ENCODE measurements around the gene UNC80. TPM values are rescaled to one million over a fixed set of nuclear protein-coding genes. Genes with fewer than 3 reads are reported as not detected.

Gene UNC80
- total RNA-seq, 1 experiment from 2014 or later = 1.8 TPM

DNA sequence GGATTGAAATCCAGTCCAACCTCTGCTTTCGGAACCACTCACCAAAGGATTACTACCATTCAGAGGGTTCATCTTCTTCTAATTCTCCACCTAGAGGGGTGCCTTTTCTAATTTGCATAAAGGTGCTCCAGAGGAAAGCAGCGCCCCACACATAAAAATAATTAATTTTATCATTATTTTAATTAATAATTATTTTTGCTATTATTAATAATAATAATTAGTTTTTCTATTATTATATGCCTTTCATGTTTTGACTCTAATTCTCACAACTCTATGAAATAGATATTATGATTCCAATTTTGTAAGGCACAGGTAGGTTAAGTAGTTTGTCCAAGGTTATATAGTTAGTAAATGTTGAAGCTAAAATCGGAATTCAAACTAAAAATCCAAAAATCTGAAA, 51.9 kb downstream of the UNC80 start:
- ChIA-PET POLR2A (ENCODE audit: low non-redundant PET) (no interaction called here), CTCF (no interaction called here)
- no peak overlapping the region for H3K27ac ChIP-seq (ENCODE audit: low read depth, low read length, poor library complexity, severe bottlenecking)
- H3K4me3 ChIP-seq (ENCODE audit: low read depth, low read length, poor library complexity, severe bottlenecking) = no peak overlapping the region
- TF ChIP-seq, protein P1, sequence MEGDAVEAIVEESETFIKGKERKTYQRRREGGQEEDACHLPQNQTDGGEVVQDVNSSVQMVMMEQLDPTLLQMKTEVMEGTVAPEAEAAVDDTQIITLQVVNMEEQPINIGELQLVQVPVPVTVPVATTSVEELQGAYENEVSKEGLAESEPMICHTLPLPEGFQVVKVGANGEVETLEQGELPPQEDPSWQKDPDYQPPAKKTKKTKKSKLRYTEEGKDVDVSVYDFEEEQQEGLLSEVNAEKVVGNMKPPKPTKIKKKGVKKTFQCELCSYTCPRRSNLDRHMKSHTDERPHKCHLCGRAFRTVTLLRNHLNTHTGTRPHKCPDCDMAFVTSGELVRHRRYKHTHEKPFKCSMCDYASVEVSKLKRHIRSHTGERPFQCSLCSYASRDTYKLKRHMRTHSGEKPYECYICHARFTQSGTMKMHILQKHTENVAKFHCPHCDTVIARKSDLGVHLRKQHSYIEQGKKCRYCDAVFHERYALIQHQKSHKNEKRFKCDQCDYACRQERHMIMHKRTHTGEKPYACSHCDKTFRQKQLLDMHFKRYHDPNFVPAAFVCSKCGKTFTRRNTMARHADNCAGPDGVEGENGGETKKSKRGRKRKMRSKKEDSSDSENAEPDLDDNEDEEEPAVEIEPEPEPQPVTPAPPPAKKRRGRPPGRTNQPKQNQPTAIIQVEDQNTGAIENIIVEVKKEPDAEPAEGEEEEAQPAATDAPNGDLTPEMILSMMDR (conservative IDR thresholded peaks at IDR 0.05; ENCODE audit: low read depth, low read length) = no peak
- TF ChIP-seq EZH2 (IDR thresholded peaks at IDR 0.05; ENCODE audit: borderline replicate concordance, low read depth, low read length, poor library complexity, severe bottlenecking) = no peak
- H3K4me1 ChIP-seq (ENCODE audit: insufficient read depth, low read length, poor library complexity, severe bottlenecking) = no peaks in the 10 kb centered on the region
- no peak for DNase-seq (ENCODE audit: low spot score)
- no peaks in the 10 kb centered on the region for H3K9me3 ChIP-seq (ENCODE audit: low read depth, low read length, poor library complexity, severe bottlenecking)
- no TSS peak for BruUV-seq (replicated peaks)
- H3K36me3 ChIP-seq (ENCODE audit: insufficient read depth, low read length, poor library complexity, severe bottlenecking) = no peaks in the 10 kb centered on the region
- intact Hi-C loops (cut with micrococcal nuclease; ENCODE audit: unreplicated experiment) = no loop called here
- H3K27me3 ChIP-seq (replicated peaks; ENCODE audit: insufficient read depth, low read depth, low read length, poor library complexity) = no peaks in the 10 kb centered on the region

DNA sequence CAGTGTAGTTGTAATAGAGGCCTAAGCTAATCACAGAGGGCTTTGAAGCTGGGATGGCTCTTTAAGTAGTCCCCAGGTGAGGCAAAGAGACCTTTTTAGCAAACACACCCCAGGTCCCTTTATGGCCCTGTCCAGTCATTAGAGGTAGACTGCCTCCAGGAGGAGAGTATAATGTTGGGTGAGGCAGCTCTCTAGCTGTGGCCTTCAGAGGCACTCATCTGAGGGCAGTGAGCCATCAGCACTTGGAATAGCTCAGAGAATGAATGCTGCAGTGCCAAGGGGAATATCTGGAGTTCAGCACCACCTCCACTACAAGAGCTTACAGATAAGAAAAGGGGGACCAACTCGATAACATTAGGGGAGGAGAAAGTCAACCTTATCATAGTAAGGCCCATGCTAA, 52.8 kb downstream of the UNC80 start:
- no peak for DNase-seq (ENCODE audit: low spot score)
- Histone ChIP-seq H3K36me3 (ENCODE audit: insufficient read depth, low read length, poor library complexity, severe bottlenecking) (no peaks in the 10 kb centered on the region), H3K4me1 (ENCODE audit: insufficient read depth, low read length, poor library complexity, severe bottlenecking) (no peaks in the 10 kb centered on the region), H3K9me3 (ENCODE audit: low read depth, low read length, poor library complexity, severe bottlenecking) (no peaks in the 10 kb centered on the region), H3K27me3 (replicated peaks; ENCODE audit: insufficient read depth, low read depth, low read length, poor library complexity) (no peaks in the 10 kb centered on the region), H3K27ac (ENCODE audit: low read depth, low read length, poor library complexity, severe bottlenecking) (no peak overlapping the region), H3K4me3 (ENCODE audit: low read depth, low read length, poor library complexity, severe bottlenecking) (no peak overlapping the region)
- ChIA-PET POLR2A (ENCODE audit: low non-redundant PET) (interaction anchor here (0.6 kb wide), 1 partner anchor 25 kb away, joined by 4 read pairs; no protein-coding TSS in a partner anchor), CTCF (no interaction called here)
- intact Hi-C loops (cut with micrococcal nuclease; ENCODE audit: unreplicated experiment) = no loop called here
- TF ChIP-seq, protein P1 (conservative IDR thresholded peaks at IDR 0.05; ENCODE audit: low read depth, low read length) = no peak
- no peak for TF ChIP-seq EZH2 (IDR thresholded peaks at IDR 0.05; ENCODE audit: borderline replicate concordance, low read depth, low read length, poor library complexity, severe bottlenecking)
- no TSS peak for BruUV-seq (replicated peaks)

DNA sequence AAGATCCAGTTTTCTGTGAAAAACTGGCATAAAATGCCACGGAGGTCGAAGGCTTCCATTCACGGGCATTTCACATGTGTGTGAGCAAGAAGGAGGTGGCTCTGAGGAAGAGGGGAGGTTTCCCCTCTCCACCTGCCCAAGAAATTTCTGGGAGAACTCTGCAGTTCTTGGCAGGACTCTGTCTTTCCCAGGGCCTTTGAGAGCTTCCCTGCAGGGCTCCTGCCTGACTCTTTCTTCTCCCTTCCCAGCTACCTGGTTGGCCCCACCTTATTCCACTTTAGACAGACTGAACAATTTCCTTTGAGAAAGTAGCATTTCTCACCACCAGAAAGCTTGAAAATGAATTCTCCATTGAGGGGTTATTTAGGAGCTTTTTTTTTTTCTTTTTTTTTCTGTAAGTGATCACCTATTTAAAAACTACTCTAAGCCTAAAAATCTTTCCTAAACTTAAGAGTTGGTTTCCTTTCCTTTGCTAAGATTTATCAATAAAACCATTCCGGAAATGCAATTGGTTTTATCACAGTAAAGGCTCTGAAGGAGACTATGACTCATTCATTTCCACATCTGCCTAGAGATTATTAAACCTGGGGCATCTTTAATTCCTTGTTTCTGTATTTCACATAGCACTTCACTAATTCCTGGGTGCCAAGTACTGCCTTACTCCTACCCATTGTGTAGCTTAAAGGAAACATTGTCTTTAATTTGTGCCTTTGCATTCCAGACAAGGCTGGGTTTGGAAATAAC, 59.3 kb downstream of the UNC80 start:
- no TSS peak for BruUV-seq (replicated peaks)
- TF ChIP-seq, protein P1 (conservative IDR thresholded peaks at IDR 0.05; ENCODE audit: low read depth, low read length) = no peak
- no peak for TF ChIP-seq EZH2 (IDR thresholded peaks at IDR 0.05; ENCODE audit: borderline replicate concordance, low read depth, low read length, poor library complexity, severe bottlenecking)
- Histone ChIP-seq H3K36me3 (ENCODE audit: insufficient read depth, low read length, poor library complexity, severe bottlenecking) (no peaks in the 10 kb centered on the region), H3K27me3 (replicated peaks; ENCODE audit: insufficient read depth, low read depth, low read length, poor library complexity) (no peaks in the 10 kb centered on the region), H3K27ac (ENCODE audit: low read depth, low read length, poor library complexity, severe bottlenecking) (peak overlapping the region; percentile 40), H3K9me3 (ENCODE audit: low read depth, low read length, poor library complexity, severe bottlenecking) (no peaks in the 10 kb centered on the region), H3K4me1 (ENCODE audit: insufficient read depth, low read length, poor library complexity, severe bottlenecking) (peaks cover 21% of the 10 kb centered on the region), H3K4me3 (ENCODE audit: low read depth, low read length, poor library complexity, severe bottlenecking) (no peak overlapping the region)
- intact Hi-C loops (cut with micrococcal nuclease; ENCODE audit: unreplicated experiment) = no loop called here
- DNase-seq (ENCODE audit: low spot score) = peak; percentile 85
- POLR2A ChIA-PET (ENCODE audit: low non-redundant PET) = no interaction called here
- CTCF ChIA-PET = no interaction called here
